Pons (tissue), 1 donor: ENCODE results near the gene MAP3K10.

Source experiments
- DNase-seq: peaks from one replicate; pipeline ENCODE4 v3.0.0-alpha.2; 2016; ENCODE audit warnings: low spot score

MAP3K10 gene

GRCh38 chr19:40174092-40174491 is 17.1 kb upstream of the MAP3K10 start:
- DNase-seq: no peak

DNA sequence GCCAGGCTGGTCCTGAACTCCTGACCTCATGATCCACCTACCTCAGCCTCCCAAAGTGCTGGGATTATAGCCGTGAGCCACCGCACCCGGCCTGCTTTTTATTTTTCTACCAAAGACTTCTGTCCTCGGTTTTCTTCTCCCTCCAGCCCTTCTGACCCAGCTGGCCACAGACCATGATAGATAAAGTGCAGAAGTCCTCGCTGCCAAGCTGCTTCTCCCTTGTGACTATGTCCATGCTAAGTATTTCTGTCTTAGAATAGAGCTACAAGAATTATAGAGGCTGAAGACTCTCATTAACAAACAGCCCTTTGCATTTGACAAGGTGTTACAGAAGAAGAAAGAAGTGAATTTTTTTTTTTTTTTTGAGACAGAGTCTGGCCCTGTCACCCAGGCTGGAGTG is 15.4 kb upstream of the MAP3K10 start:
- no peak for DNase-seq

- DNase-seq: no peak
These were observed 13.7 kb upstream of the MAP3K10 start for GRCh38 chr19:40177286-40178070.

GRCh38 chr19:40178756-40179155 is 12.5 kb upstream of the MAP3K10 start:
- DNase-seq: no peak

GRCh38 chr19:40184273-40184672 is 7.0 kb upstream of the MAP3K10 start:
- DNase-seq: no peak

DNA sequence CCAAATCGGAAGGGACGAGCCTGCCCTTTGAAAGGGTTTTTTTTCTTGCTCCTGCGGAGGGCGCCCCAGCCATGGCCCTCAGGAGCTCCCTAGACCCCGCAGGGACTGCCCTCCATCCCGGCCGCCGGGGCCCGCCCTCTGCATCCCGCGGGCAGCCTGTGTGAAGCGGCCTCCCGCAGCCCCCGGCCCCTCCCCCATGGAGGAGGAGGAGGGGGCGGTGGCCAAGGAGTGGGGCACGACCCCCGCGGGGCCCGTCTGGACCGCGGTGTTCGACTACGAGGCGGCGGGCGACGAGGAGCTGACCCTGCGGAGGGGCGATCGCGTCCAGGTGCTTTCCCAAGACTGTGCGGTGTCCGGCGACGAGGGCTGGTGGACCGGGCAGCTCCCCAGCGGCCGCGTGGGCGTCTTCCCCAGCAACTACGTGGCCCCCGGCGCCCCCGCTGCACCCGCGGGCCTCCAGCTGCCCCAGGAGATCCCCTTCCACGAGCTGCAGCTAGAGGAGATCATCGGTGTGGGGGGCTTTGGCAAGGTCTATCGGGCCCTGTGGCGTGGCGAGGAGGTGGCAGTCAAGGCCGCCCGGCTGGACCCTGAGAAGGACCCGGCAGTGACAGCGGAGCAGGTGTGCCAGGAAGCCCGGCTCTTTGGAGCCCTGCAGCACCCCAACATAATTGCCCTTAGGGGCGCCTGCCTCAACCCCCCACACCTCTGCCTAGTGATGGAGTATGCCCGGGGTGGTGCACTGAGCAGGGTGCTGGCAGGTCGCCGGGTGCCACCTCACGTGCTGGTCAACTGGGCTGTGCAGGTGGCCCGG is 815 bp downstream of the MAP3K10 start:
- no peak for DNase-seq

DNA sequence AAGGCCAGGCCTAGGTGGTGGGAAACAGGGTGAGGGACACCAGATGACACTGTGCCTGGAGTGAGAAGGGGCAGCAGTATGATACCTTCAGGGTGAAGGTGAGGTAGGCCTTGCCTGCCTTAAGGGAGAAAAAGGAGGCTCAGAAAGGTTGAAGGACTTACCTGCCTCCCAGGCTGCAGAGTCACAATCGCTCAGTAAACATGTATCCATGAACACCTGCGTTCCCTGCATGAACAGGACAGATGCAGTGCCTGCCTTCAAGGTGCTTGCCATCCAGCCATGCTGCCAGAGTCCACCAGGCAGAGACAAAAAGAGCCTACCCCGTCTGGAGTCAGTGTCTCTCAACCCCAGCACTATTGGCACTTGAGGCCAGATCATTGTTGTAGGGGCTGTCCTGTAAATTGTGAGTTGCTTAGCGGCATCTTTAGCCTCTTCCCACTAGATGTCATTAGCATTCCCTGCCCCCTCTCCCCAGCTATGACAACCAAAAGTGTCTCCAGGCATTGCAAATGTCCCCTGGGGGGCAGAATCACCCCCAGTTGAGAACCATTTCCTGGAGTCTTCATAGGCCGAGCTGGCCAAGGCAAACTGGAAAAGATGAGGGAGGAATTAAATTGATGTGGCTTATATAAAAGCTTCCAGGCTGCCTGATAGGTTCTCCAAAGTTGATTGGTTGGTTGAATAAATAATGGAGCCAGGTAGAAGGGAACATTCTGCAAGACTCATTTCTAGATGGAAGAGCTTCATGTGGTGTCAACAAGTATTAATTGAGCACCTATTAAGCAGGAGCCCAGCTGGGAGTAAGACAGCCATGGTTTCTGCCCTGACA is 1.7 kb downstream of the MAP3K10 start:
- DNase-seq: no peak

GRCh38 chr19:40193587-40193849 is 2.3 kb downstream of the MAP3K10 start:
- DNase-seq: no peak

- no peak for DNase-seq
These were observed 7.2 kb downstream of the MAP3K10 start for GRCh38 chr19:40198272-40198990.

DNA sequence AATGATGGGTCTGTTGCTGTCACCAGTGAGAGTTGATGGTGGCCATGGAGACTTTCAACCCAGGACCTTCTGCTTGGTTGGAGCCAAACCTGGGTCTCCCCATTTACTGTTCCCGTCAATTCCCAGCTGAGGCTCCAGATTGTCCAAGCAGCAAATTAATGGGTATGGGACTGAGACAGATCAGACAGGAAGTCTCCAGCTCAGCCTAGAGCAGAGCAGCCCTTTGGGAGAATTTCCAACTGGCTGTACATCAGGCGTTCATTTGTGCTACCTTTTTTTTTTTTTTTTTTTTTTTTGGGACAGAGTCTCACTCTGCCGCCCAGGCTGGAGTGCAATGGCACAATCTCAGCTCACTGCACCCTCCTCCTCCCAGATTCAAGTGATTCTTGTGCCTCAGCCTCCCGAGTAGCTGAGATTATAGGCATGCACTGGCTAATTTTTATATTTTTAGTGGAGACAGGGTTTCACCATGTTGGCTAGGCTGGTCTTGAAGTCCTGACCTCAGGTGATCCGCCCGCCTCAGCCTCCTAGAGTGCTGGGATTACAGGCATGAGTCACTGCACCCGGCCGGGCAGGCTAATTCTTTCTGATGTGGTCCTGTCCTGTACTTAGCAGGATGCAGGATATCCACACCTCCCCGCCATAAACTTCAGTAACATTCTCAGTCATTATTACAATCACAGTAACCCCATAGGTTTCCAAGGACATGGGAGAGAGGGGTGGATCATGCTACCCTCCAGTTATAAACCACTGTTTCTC is 9.3 kb downstream of the MAP3K10 start:
- no peak for DNase-seq

DNA sequence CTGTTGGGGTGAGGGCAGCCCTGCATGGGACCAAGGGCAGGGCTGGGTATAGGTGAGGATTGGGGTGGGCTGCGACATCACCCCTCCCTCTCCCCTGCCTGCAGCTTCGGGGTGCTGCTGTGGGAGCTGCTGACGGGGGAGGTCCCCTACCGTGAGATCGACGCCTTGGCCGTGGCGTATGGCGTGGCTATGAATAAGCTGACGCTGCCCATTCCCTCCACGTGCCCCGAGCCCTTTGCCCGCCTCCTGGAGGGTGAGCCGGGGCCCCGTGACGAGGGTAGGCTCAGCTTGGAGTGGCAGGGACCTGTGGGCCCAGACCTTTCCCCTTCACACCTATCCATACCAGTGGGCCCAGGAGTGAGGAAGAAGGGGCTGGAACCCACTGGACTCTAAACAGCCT is 13.2 kb downstream of the MAP3K10 start:
- no peak for DNase-seq

GRCh38 chr19:40205760-40206159 is 14.5 kb downstream of the MAP3K10 start:
- DNase-seq: no peak

- no peak for DNase-seq
These were observed 17.4 kb downstream of the MAP3K10 start for GRCh38 chr19:40208602-40209001.

GRCh38 chr19:40210889-40211288 is 19.7 kb downstream of the MAP3K10 start:
- DNase-seq: no peak

DNA sequence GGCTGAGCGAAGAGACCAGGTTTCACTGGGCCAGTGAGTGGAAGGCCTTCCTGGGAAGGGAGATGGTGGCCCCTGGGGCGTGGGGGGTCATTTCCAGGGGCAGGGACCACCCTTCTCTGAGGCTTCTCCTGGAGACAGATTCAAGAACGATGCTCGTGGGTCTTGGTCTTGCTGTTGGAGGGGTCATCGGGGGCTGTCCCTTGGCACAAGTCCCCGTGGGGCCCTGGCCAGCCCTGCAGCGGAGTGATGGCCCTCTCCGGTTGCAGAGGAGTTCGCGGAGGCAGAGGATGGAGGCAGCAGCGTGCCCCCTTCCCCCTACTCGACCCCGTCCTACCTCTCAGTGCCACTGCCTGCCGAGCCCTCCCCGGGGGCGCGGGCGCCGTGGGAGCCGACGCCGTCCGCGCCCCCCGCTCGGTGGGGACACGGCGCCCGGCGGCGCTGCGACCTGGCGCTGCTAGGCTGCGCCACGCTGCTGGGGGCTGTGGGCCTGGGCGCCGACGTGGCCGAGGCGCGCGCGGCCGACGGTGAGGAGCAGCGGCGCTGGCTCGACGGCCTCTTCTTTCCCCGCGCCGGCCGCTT is 22.1 kb downstream of the MAP3K10 start:
- DNase-seq: no peak

GRCh38 chr19:40213882-40214570 is 22.8 kb downstream of the MAP3K10 start:
- no peak for DNase-seq

DNA sequence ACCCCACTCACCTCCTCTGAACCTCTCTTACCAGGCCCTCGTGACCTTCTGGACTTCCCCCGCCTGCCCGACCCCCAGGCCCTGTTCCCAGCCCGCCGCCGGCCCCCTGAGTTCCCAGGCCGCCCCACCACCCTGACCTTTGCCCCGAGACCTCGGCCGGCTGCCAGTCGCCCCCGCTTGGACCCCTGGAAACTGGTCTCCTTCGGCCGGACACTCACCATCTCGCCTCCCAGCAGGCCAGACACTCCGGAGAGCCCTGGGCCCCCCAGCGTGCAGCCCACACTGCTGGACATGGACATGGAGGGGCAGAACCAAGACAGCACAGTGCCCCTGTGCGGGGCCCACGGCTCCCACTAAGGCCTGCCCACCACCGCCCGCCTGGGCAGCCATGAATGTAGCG is 23.7 kb downstream of the MAP3K10 start:
- no peak for DNase-seq

DNA sequence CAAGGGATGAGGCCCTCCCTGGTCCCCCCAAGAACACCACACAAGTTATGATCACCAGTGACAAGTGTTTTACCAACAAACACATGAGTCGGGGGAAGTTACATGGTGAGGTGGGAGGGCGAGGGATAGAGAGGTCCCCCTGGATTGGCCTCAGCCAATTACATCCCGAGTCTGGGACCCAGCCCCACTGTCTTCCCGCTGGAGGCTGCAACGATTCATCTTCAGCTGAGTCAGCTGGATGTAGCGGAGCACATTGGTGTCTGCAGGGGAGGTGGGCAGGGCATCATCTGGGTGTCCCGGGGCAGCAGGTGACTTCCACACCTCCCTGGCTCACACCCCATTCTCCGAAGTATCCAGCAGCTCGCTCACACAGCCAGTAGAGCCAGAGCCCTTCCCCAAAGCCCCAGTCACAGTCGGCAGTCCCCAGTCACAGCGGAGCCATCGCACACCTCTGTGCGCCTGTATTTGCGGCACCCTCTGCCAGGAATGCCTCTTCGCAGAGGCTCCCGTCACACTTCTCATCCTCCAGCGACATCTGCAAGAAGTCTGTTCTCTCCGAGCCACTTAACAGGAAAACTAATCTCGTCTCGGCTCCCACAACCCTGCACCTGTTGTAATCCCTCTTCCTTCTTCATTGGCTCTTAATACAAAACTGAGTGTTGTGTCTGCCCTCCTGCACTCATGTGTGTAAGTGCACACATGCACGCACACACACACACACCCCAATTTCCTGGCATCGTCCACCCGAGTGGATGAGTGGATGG is 25.0 kb downstream of the MAP3K10 start:
- DNase-seq: no peak

DNA sequence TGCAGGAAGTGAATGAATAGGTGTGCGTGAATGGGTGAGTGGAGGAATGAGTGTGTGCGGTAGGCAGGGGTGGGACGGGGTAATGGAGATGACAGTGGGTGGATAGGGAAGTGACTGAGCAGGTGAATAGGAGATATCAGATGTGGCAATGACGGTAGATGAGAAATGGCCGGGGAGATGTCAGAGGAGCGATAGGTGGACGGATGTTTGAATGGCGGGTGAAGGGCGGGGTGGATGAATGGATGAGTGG is 25.5 kb downstream of the MAP3K10 start:
- no peak for DNase-seq
